ENCODE data around the gene RPP40. TPM values are rescaled to one million over a fixed set of nuclear protein-coding genes. Genes with fewer than 3 reads are reported as not detected.

RPP40 gene
- total and polyA plus RNA-seq, 2 of the 13 experiments (the other 11 are each of a cell fraction or from before 2014, with no cell fraction given): 18.0 to 41.2 TPM

DNA sequence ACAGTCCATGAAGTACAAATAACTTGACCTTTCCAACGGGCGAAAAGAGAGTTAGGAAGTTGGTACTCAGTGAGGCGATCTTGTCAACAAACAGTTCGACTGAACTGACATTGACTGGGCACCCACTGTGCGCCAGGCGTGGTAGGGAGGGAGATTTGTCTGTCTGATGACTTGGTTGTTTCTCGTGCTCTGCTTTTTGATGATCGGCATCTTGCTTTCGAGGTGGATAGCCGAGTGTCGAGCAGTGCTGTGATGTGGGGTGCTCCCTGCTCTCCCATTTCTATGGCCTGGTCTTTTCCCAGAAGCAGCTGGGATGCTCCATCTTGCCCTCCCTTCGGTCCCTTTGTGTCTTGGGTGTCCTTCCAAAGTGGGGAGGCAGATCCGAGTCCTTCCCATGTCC is 30.4 kb downstream of the RPP40 start:
- in situ Hi-C loops (cut with HindIII; ENCODE audit: extremely low pct_ligation_motif_present, low pct_unique_long_range_greater_than_20kb) (no loop called here), intact Hi-C loops (cut with micrococcal nuclease; ENCODE audit: unreplicated experiment) (no loop called here)
- peaks cover 5% of the 10 kb centered on the region; the same call in 1 of the 2 replicates for H3K4me1 ChIP-seq (ENCODE audit: insufficient read depth, low read length)
- H3K79me2 ChIP-seq (ENCODE audit: insufficient read depth, low read length): no peaks in the 10 kb centered on the region
- H3K9me3 ChIP-seq (ENCODE audit: low read length): no peaks in the 10 kb centered on the region
- no peaks in the 10 kb centered on the region for H3K36me3 ChIP-seq (replicated peaks in 1 of 2; ENCODE audit: control insufficient read depth in 1 of 2, insufficient read depth in 2 of 2, low read length in 2 of 2)
- no peak overlapping the region for H3K4me3 ChIP-seq (replicated peaks in 1 of 3; ENCODE audit: insufficient read depth in 1 of 3, low read depth in 2 of 3, low read length in 3 of 3)
- POLR2A ChIA-PET: no interaction called here
- peaks cover 8 to 58% of the 10 kb centered on the region in 2 experiments; a peak in 4 of 5 replicates for H3K27me3 ChIP-seq (ENCODE audit: control insufficient read depth in 1 of 2, insufficient read depth in 2 of 2, low read length in 2 of 2)
- CTCF ChIA-PET (ENCODE audit: low intra/inter-chr PET ratio, low total read pairs): no interaction called here
- no peak overlapping the region for H3K4me2 ChIP-seq (ENCODE audit: low read depth, low read length)
- BruUV-seq (replicated peaks): no TSS peak
- no peak overlapping the region for H2AFZ ChIP-seq (ENCODE audit: low read length)
- no peak for FAIRE-seq
- WGBS (ENCODE audit: low lambda C conversion rate): 75% methylated on average over 13 of the region's 13 CpGs
- DNase-seq (ENCODE audit: low spot score): no peak
- no peak for ATAC-seq
- H3K27ac ChIP-seq (ENCODE audit: extremely low read length, insufficient read depth, low read length): no peak overlapping the region
- H4K20me1 ChIP-seq (ENCODE audit: insufficient read depth, low read length): no peaks in the 10 kb centered on the region
- no peak overlapping the region for H3K9ac ChIP-seq (ENCODE audit: insufficient read depth, low read depth, low read length)
- TF ChIP-seq TBL1XR1 (IDR thresholded peaks at IDR 0.05; ENCODE audit: borderline replicate concordance, low read length, partially characterized antibody): no peak
- TF ChIP-seq RAD21 (CRISPR knock-in tag; IDR thresholded peaks at IDR 0.05): no peak
- no peak for TF ChIP-seq NFKB2 (CRISPR knock-in tag; IDR thresholded peaks at IDR 0.05; ENCODE audit: borderline replicate concordance)
- no peak for TF ChIP-seq FIP1L1 (IDR thresholded peaks at IDR 0.05; ENCODE audit: borderline replicate concordance, insufficient read depth, low read depth, low read length)
- no peak for TF ChIP-seq ZMAT3 (CRISPR knock-in tag; conservative IDR thresholded peaks at IDR 0.05)
- TF ChIP-seq, protein P1, sequence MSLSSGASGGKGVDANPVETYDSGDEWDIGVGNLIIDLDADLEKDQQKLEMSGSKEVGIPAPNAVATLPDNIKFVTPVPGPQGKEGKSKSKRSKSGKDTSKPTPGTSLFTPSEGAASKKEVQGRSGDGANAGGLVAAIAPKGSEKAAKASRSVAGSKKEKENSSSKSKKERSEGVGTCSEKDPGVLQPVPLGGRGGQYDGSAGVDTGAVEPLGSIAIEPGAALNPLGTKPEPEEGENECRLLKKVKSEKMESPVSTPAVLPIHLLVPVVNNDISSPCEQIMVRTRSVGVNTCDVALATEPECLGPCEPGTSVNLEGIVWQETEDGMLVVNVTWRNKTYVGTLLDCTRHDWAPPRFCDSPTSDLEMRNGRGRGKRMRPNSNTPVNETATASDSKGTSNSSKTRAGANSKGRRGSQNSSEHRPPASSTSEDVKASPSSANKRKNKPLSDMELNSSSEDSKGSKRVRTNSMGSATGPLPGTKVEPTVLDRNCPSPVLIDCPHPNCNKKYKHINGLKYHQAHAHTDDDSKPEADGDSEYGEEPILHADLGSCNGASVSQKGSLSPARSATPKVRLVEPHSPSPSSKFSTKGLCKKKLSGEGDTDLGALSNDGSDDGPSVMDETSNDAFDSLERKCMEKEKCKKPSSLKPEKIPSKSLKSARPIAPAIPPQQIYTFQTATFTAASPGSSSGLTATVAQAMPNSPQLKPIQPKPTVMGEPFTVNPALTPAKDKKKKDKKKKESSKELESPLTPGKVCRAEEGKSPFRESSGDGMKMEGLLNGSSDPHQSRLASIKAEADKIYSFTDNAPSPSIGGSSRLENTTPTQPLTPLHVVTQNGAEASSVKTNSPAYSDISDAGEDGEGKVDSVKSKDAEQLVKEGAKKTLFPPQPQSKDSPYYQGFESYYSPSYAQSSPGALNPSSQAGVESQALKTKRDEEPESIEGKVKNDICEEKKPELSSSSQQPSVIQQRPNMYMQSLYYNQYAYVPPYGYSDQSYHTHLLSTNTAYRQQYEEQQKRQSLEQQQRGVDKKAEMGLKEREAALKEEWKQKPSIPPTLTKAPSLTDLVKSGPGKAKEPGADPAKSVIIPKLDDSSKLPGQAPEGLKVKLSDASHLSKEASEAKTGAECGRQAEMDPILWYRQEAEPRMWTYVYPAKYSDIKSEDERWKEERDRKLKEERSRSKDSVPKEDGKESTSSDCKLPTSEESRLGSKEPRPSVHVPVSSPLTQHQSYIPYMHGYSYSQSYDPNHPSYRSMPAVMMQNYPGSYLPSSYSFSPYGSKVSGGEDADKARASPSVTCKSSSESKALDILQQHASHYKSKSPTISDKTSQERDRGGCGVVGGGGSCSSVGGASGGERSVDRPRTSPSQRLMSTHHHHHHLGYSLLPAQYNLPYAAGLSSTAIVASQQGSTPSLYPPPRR (CRISPR knock-in tag; IDR thresholded peaks at IDR 0.05; ENCODE audit: borderline replicate concordance): no peak
- TF ChIP-seq MEF2D (CRISPR knock-in tag; IDR thresholded peaks at IDR 0.05): no peak
- no peak for TF ChIP-seq ZNF766 (CRISPR knock-in tag; IDR thresholded peaks at IDR 0.05; ENCODE audit: borderline replicate concordance)
